Smooth muscle cell (in vitro differentiated cells): ENCODE results near the gene FOXO6. TPM values are rescaled to one million over a fixed set of nuclear protein-coding genes. Genes with fewer than 3 reads are reported as not detected.

ENCODE experiments used
- DNase-seq: peaks from one replicate; lab custom pipeline; 2025; ENCODE audit not compliant: unreplicated experiment; lab: John Stamatoyannopoulos, UW
- H2AFZ ChIP-seq: fragments of 200-600 bp; sonication (generic); 2 replicates; pipeline ENCODE4 v1.6.0; 2016; ENCODE audit warnings: antibody characterized with exemption, low read depth, mild to moderate bottlenecking
- H3F3A ChIP-seq: fragments of 200-600 bp; sonication (generic); 2 replicates; pipeline ENCODE4 v1.6.0; 2017; ENCODE audit warnings: antibody characterized with exemption, low read depth
- H3K27ac ChIP-seq: fragments of 200-600 bp; sonication (generic); 2 replicates; pipeline ENCODE4 v1.5.1; 2016; ENCODE audit warnings: low read depth, mild to moderate bottlenecking
- H3K27me3 ChIP-seq: fragments of 200-600 bp; sonication (generic); 2 replicates; pipeline ENCODE4 v1.6.1; 2016; ENCODE audit warnings: low read depth, mild to moderate bottlenecking
- H3K36me3 ChIP-seq: fragments of 200-600 bp; sonication (generic); 2 replicates; pipeline ENCODE4 v1.5.1; 2016; ENCODE audit warnings: low read depth
- H3K4me1 ChIP-seq: fragments of 200-600 bp; sonication (generic); 2 replicates; pipeline ENCODE4 v1.5.1; 2016; ENCODE audit warnings: low read depth
- H3K4me2 ChIP-seq: fragments of 200-600 bp; sonication (generic); 2 replicates; pipeline ENCODE4 v1.6.0; 2016; ENCODE audit warnings: mild to moderate bottlenecking
- H3K4me3 ChIP-seq: fragments of 200-600 bp; sonication (generic); 2 replicates; pipeline ENCODE4 v1.5.1; 2016; ENCODE audit warnings: mild to moderate bottlenecking
- H3K79me2 ChIP-seq: fragments of 200-600 bp; sonication (generic); 2 replicates; pipeline ENCODE4 v1.6.0; 2016; ENCODE audit warnings: low read depth, mild to moderate bottlenecking
- H3K9ac ChIP-seq: fragments of 200-600 bp; sonication (generic); 2 replicates; pipeline ENCODE4 v1.6.0; 2016; ENCODE audit warnings: low read depth
- H3K9me3 ChIP-seq: fragments of 200-600 bp; sonication (generic); replicated peaks from 2 replicates; pipeline ENCODE4 v1.5.1; 2016; ENCODE audit warnings: low read depth
- H4K20me1 ChIP-seq: fragments of 200-600 bp; sonication (generic); 2 replicates; pipeline ENCODE4 v1.6.0; 2016; ENCODE audit warnings: low read depth
- WGBS: methylation state at CpG from one replicate; pipeline ENCODE4 v1.1.7; 2016; ENCODE audit warnings: low lambda C conversion rate; 5-methylcytosine and 5-hydroxymethylcytosine counted together
- polyA plus RNA-seq: library from polyadenylated mRNA; unstranded; fragments of >200 nt; fragmentation: Nextera tagmentation; extraction: Ambion mirVana; gene quantifications from 2 replicates; pipeline ENCODE4 v1.2.1, GENCODE V29; 2016
- total RNA-seq: library from RNA; depleted of rRNA; stranded (reverse); fragments of >200 nt; gene quantifications from 2 replicates; pipeline ENCODE4 v1.2.3, GENCODE V29; 2014
- TF ChIP-seq, protein P1 (sequence below): fragments of 200-600 bp; sonication (generic); IDR thresholded peaks from 2 replicates; pipeline ENCODE4 v1.5.1; 2017; ENCODE audit warnings: borderline replicate concordance, mild to moderate bottlenecking, antibody characterized with exemption; ENCODE audit not compliant: insufficient read depth, poor library complexity, severe bottlenecking

FOXO6 gene
- total and polyA plus RNA-seq, 2 experiments from 2014 or later: 0.85 to 1.7 TPM

- Histone ChIP-seq H3K9ac (peak overlapping the region; percentile 43), H3K4me3 (peak overlapping the region; percentile 60), H2AFZ (peak overlapping the region; percentile 68), H3K9me3 (no peaks in the 10 kb centered on the region), H3F3A (no peaks in the 10 kb centered on the region), H4K20me1 (no peaks in the 10 kb centered on the region), H3K4me1 (peaks cover 22% of the 10 kb centered on the region), H3K27ac (no peak overlapping the region), H3K79me2 (no peaks in the 10 kb centered on the region), H3K36me3 (no peaks in the 10 kb centered on the region), H3K4me2 (peak overlapping the region; percentile 98), H3K27me3 (peaks cover 46% of the 10 kb centered on the region)
- 10% methylated on average over 35 of the region's 51 CpGs for WGBS
- DNase-seq: no peak
- TF ChIP-seq, protein P1, sequence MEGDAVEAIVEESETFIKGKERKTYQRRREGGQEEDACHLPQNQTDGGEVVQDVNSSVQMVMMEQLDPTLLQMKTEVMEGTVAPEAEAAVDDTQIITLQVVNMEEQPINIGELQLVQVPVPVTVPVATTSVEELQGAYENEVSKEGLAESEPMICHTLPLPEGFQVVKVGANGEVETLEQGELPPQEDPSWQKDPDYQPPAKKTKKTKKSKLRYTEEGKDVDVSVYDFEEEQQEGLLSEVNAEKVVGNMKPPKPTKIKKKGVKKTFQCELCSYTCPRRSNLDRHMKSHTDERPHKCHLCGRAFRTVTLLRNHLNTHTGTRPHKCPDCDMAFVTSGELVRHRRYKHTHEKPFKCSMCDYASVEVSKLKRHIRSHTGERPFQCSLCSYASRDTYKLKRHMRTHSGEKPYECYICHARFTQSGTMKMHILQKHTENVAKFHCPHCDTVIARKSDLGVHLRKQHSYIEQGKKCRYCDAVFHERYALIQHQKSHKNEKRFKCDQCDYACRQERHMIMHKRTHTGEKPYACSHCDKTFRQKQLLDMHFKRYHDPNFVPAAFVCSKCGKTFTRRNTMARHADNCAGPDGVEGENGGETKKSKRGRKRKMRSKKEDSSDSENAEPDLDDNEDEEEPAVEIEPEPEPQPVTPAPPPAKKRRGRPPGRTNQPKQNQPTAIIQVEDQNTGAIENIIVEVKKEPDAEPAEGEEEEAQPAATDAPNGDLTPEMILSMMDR: no peak
These were observed 5.4 kb downstream of the FOXO6 start for GRCh38 chr1:41366455-41367287.

GRCh38 chr1:41367288-41367642 lies 6.0 kb downstream of the FOXO6 start:
- TF ChIP-seq, protein P1: no peak
- H2AFZ ChIP-seq: no peak overlapping the region
- no peaks in the 10 kb centered on the region for H3F3A ChIP-seq
- no peak overlapping the region for H3K27ac ChIP-seq
- no peak for DNase-seq
- H4K20me1 ChIP-seq: no peaks in the 10 kb centered on the region
- H3K4me1 ChIP-seq: peaks cover 22% of the 10 kb centered on the region
- peak overlapping the region; percentile 60 for H3K4me3 ChIP-seq
- H3K36me3 ChIP-seq: no peaks in the 10 kb centered on the region
- no peaks in the 10 kb centered on the region for H3K9me3 ChIP-seq
- H3K4me2 ChIP-seq: peak overlapping the region; percentile 98
- H3K79me2 ChIP-seq: no peaks in the 10 kb centered on the region
- H3K9ac ChIP-seq: no peak overlapping the region
- WGBS: 57% methylated on average over 5 of the region's 5 CpGs
- peaks cover 40% of the 10 kb centered on the region for H3K27me3 ChIP-seq

DNA sequence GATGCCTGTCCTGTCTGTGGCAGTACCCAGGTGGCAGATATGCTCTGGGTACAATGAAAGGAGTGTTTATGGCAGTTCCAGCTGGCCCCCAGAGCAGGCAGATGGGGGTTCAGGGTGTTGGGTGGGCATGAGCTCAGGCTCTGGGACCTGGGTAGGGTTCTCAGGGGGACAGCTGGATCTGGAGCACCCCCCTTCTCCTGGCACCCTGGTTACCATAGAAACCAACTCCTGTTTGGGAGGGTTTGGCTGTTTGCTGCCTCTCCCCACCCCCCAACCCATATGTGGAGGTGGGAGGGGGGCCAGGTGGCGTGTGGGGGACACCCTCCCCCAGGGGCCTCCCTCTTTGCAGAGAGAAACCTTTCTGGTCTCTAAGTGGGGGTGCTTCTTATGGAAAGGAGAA lies 7.1 kb downstream of the FOXO6 start:
- Histone ChIP-seq H4K20me1 (no peaks in the 10 kb centered on the region), H3K27me3 (peaks cover 29% of the 10 kb centered on the region), H3K4me1 (peaks cover 27% of the 10 kb centered on the region), H3F3A (no peaks in the 10 kb centered on the region), H3K4me2 (no peak overlapping the region), H2AFZ (no peak overlapping the region), H3K9me3 (no peaks in the 10 kb centered on the region), H3K4me3 (no peak overlapping the region), H3K79me2 (no peaks in the 10 kb centered on the region), H3K9ac (no peak overlapping the region), H3K27ac (no peak overlapping the region), H3K36me3 (no peaks in the 10 kb centered on the region)
- TF ChIP-seq, protein P1: no peak
- WGBS: 83% methylated on average over 1 of the region's 1 CpG
- no peak for DNase-seq

- WGBS: 79% methylated on average over 6 of the region's 7 CpGs
These were observed 7.6 kb downstream of the FOXO6 start for GRCh38 chr1:41368801-41369200.

More at GRCh38 chr1:41368801-41369200, 7.6 kb downstream of the FOXO6 start:
- Histone ChIP-seq H3K36me3 (no peaks in the 10 kb centered on the region), H4K20me1 (no peaks in the 10 kb centered on the region), H3F3A (no peaks in the 10 kb centered on the region), H3K4me1 (peaks cover 27% of the 10 kb centered on the region), H3K79me2 (no peaks in the 10 kb centered on the region), H3K9me3 (no peaks in the 10 kb centered on the region), H3K27ac (no peak overlapping the region), H3K4me2 (no peak overlapping the region), H3K4me3 (no peak overlapping the region), H3K9ac (no peak overlapping the region), H2AFZ (no peak overlapping the region), H3K27me3 (peaks cover 24% of the 10 kb centered on the region)
- TF ChIP-seq, protein P1: no peak
- no peak for DNase-seq
